Fibroblast of lung (primary cell): ENCODE measurements around the gene FANK1. TPM values are rescaled to one million over a fixed set of nuclear protein-coding genes. Genes with fewer than 3 reads are reported as not detected.
"Not testable (repeated sequence)": the region's sequence is repeated elsewhere in the genome, so short reads cannot be mapped to it uniquely, and the experiment has no call there.

Source experiments
- DNase-seq, 2 donors: peaks; one replicate each; pipeline versions ENCODE4 v3.0.0 to v3.0.0-alpha.2; 2010; ENCODE audit warnings: low read depth in 2 of 2
- H2AFZ ChIP-seq: 2 replicates; pipeline ENCODE4 v1.5.1; 2012; ENCODE audit warnings: low read length, control low read depth, inconsistent platforms
- H3K27ac ChIP-seq: 2 replicates; pipeline ENCODE4 v1.5.1; 2011; ENCODE audit warnings: low read length, control low read depth; ENCODE audit not compliant: insufficient read depth
- H3K27me3 ChIP-seq: 2 replicates; pipeline ENCODE4 v1.5.1; 2011; ENCODE audit warnings: mild to moderate bottlenecking, low read length; ENCODE audit not compliant: control insufficient read depth, insufficient read depth
- H3K36me3 ChIP-seq: 2 replicates; pipeline ENCODE4 v1.5.1; 2011; ENCODE audit warnings: low read length; ENCODE audit not compliant: control insufficient read depth, insufficient read depth
- H3K4me1 ChIP-seq: 2 replicates; pipeline ENCODE4 v1.5.1; 2011; ENCODE audit warnings: low read length; ENCODE audit not compliant: control insufficient read depth, insufficient read depth; ENCODE audit errors: extremely low read depth
- H3K4me2 ChIP-seq: 2 replicates; pipeline ENCODE4 v1.5.1; 2011; ENCODE audit warnings: low read length, control low read depth; ENCODE audit not compliant: insufficient read depth; ENCODE audit errors: extremely low read depth
- H3K4me3 ChIP-seq, 4 experiments: fragments of 200-600 bp in 1 of 4; sonication (generic) in 1 of 4; replicated peaks in 1 of 4; 2 replicates each; pipeline ENCODE4 v1.5.1; 2011 to 2016; ENCODE audit warnings: low read length in 4 of 4, low read depth in 3 of 4, mild to moderate bottlenecking in 3 of 4, control low read depth in 2 of 4, inconsistent platforms in 1 of 4, mixed read lengths in 1 of 4; ENCODE audit not compliant: insufficient read depth in 1 of 4; ENCODE audit errors: control extremely low read depth in 1 of 4
- H3K79me2 ChIP-seq: 2 replicates; pipeline ENCODE4 v1.5.1; 2012; ENCODE audit warnings: mild to moderate bottlenecking, low read length, inconsistent platforms; ENCODE audit not compliant: control insufficient read depth, insufficient read depth
- H3K9ac ChIP-seq: 2 replicates; pipeline ENCODE4 v1.5.1; 2011; ENCODE audit warnings: mild to moderate bottlenecking, low read length, control low read depth; ENCODE audit not compliant: insufficient read depth
- H3K9me3 ChIP-seq: 2 replicates; pipeline ENCODE4 v1.5.1; 2012; ENCODE audit warnings: low read depth, low read length; ENCODE audit not compliant: control insufficient read depth, insufficient read depth
- H4K20me1 ChIP-seq: 2 replicates; pipeline ENCODE4 v1.5.1; 2011; ENCODE audit warnings: low read length; ENCODE audit not compliant: control insufficient read depth, insufficient read depth; ENCODE audit errors: extremely low read depth
- EZH2 ChIP-seq: IDR thresholded peaks from 2 replicates; pipeline ENCODE4 v1.5.1; 2012; ENCODE audit warnings: low read length, control low read depth, mild to moderate bottlenecking; ENCODE audit errors: missing control alignments
- polyA plus RNA-seq, 2 donors: library from polyadenylated mRNA; depleted of rRNA in 1 of 2; stranded (reverse) in 1 of 2; unstranded in 1 of 2; fragments of >200 nt; gene quantifications; 2 replicates each; pipeline ENCODE4 v1.2.1, GENCODE V29; 2011 to 2012; ENCODE audit warnings: missing spikeins in 1 of 2
- total RNA-seq: library from RNA; depleted of rRNA; stranded (reverse); fragments of >200 nt; gene quantifications from 2 replicates; pipeline ENCODE4 v1.2.1, GENCODE V29; 2014
- TF ChIP-seq, protein P1 (sequence below), 2 donors: IDR thresholded peaks in 1 of 2; conservative IDR thresholded peaks in 1 of 2; 1 replicate in 1 of 2; 2 replicates in 1 of 2; pipeline ENCODE4 v1.5.1; 2011 to 2012; ENCODE audit warnings: low read length in 2 of 2, control low read depth in 1 of 2, inconsistent platforms in 1 of 2, low read depth in 1 of 2, mild to moderate bottlenecking in 1 of 2

The FANK1 gene
- total and polyA plus RNA-seq, 2 donors (not counting 1 experiment from before 2014, with no cell fraction given) = 0.83 to 4.4 TPM

DNA sequence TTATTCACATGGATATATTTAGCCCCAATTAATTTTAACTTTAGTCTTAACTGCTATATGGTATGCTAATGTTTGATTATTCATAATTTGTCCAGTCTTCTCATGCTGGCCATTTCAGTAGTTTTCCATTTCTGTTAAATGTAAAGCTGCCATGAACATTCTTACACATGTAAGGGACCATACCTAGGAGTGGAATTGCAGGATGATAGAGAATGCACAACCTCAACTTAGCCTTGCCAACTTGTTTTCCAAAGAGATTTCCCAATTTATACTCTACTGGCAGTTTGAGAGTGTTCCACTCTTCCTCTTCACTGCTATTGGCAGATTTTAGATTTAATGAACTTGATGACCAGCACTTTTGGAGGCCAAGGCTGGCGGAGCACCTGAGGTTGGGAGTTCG, 68.2 kb downstream of the FANK1 start:
- H4K20me1 ChIP-seq = no peaks in the 10 kb centered on the region
- no peak overlapping the region for H3K4me2 ChIP-seq
- H3K9ac ChIP-seq = no peak overlapping the region
- no peak for DNase-seq
- H3K36me3 ChIP-seq = no peaks in the 10 kb centered on the region
- H2AFZ ChIP-seq = no peak overlapping the region
- H3K27ac ChIP-seq = no peak overlapping the region
- no peak for TF ChIP-seq EZH2
- TF ChIP-seq, protein P1, sequence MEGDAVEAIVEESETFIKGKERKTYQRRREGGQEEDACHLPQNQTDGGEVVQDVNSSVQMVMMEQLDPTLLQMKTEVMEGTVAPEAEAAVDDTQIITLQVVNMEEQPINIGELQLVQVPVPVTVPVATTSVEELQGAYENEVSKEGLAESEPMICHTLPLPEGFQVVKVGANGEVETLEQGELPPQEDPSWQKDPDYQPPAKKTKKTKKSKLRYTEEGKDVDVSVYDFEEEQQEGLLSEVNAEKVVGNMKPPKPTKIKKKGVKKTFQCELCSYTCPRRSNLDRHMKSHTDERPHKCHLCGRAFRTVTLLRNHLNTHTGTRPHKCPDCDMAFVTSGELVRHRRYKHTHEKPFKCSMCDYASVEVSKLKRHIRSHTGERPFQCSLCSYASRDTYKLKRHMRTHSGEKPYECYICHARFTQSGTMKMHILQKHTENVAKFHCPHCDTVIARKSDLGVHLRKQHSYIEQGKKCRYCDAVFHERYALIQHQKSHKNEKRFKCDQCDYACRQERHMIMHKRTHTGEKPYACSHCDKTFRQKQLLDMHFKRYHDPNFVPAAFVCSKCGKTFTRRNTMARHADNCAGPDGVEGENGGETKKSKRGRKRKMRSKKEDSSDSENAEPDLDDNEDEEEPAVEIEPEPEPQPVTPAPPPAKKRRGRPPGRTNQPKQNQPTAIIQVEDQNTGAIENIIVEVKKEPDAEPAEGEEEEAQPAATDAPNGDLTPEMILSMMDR (conservative IDR thresholded peaks at IDR 0.05 in 1 of 2, IDR thresholded peaks at IDR 0.05 in 1 of 2; ENCODE audit: low read depth in 1 of 2, low read length in 2 of 2) = no peak
- no peaks in the 10 kb centered on the region for H3K9me3 ChIP-seq
- H3K79me2 ChIP-seq = no peaks in the 10 kb centered on the region
- no peak overlapping the region for H3K4me3 ChIP-seq
- peaks cover 10% of the 10 kb centered on the region for H3K27me3 ChIP-seq
- no peaks in the 10 kb centered on the region for H3K4me1 ChIP-seq

DNA sequence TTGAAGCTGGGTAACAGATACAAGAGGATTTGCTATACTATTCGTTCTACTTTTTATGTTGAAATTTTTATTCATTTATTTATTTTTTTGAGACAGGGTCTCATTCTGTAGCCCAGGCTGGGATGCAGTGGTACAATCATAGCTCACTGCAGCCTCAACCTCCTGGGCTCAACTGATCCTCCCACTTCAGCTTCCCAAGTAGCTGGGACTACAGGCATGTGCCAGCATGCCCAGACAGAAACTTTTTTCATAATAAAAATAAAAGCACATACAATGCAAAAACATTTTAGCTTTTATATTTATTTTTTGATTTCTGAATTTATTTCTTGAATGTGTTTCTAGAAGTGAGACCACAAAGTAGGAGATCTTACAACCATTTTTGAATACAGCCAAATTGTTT, 71.2 kb downstream of the FANK1 start:
- H2AFZ ChIP-seq = no peak overlapping the region

DNA sequence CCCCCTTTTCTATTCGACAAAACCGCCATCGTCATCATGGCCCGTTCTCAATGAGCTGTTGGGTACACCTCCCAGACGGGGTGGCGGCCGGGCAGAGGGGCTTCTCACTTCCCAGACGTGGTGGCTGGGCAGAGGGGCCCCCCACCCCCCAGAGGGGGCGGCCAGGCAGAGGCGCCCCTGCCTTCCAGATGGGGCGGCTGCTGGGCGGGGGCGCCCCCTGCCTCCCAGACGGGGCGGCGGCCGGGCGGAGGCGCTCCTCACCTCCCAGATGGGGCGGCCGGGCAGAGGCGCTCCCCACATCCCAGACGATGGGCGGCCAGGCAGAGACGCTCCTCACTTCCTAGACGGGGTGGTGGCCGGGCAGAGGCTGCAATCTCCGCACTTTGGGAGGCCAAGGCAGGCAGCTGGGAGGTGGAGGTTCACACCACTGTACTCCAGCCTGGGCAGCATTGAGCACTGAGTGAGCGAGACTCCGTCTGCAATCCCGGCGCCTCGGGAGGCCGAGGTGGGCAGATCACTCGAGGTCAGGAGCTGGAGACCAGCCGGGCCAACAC, 73.8 kb downstream of the FANK1 start:
- H3K4me2 ChIP-seq, DNase-seq, H3K79me2 ChIP-seq, H3K9ac ChIP-seq, H3K27ac ChIP-seq, H2AFZ ChIP-seq, H3K4me3 ChIP-seq, H3K4me1 ChIP-seq, H3K36me3 ChIP-seq, H3K27me3 ChIP-seq, H4K20me1 ChIP-seq, H3K9me3 ChIP-seq: not testable (repeated sequence)

More for the DNA sequence above, 71.2 kb downstream of the FANK1 start:
- TF ChIP-seq EZH2 = no peak
- TF ChIP-seq, protein P1 (conservative IDR thresholded peaks at IDR 0.05 in 1 of 2, IDR thresholded peaks at IDR 0.05 in 1 of 2; ENCODE audit: low read depth in 1 of 2, low read length in 2 of 2) = no peak
- H3K4me1 ChIP-seq = no peaks in the 10 kb centered on the region
- H3K27ac ChIP-seq = no peak overlapping the region
- H3K9ac ChIP-seq = no peak overlapping the region
- no peak overlapping the region for H3K4me2 ChIP-seq
- no peak for DNase-seq
- no peak overlapping the region for H3K4me3 ChIP-seq
- no peaks in the 10 kb centered on the region for H3K9me3 ChIP-seq
- H4K20me1 ChIP-seq = no peaks in the 10 kb centered on the region
- no peaks in the 10 kb centered on the region for H3K36me3 ChIP-seq
- H3K27me3 ChIP-seq = peaks cover 6% of the 10 kb centered on the region
- no peaks in the 10 kb centered on the region for H3K79me2 ChIP-seq
